GM12878 (cell line): ENCODE measurements around the gene CDK17. TPM values are rescaled to one million over a fixed set of nuclear protein-coding genes. Genes with fewer than 3 reads are reported as not detected.

Experiments
- ASH2L ChIP-seq: fragments of 300-600, 200-600 bp; sonication (generic); IDR thresholded peaks from 2 replicates; pipeline ENCODE4 v1.6.1; 2017; ENCODE audit warnings: low read depth, mild to moderate bottlenecking, borderline replicate concordance
- CBX5 ChIP-seq: sonication (generic); IDR thresholded peaks from 2 replicates; pipeline ENCODE4 v1.6.1; 2016; ENCODE audit warnings: low read depth, moderate library complexity, mild to moderate bottlenecking, inconsistent platforms
- DPF2 ChIP-seq: fragments of 450-650 bp; IDR thresholded peaks from 2 replicates; pipeline ENCODE4 v1.6.1; 2017; ENCODE audit warnings: mild to moderate bottlenecking
- RB1 ChIP-seq: fragments of 450-650 bp; formaldehyde crosslinking; IDR thresholded peaks from 2 replicates; pipeline ENCODE4 v1.6.1; 2017; ENCODE audit warnings: mild to moderate bottlenecking, borderline replicate concordance
- RBBP5 ChIP-seq: fragments of 200-600 bp; sonication (generic); conservative IDR thresholded peaks from 2 replicates; pipeline ENCODE4 v1.6.1; 2016
- RUNX3 ChIP-seq: IDR thresholded peaks from 2 replicates; pipeline ENCODE4 v1.6.1; 2012; ENCODE audit warnings: low read length, inconsistent platforms
- SIN3A ChIP-seq: IDR thresholded peaks from 2 replicates; pipeline ENCODE4 v1.6.1; 2012; ENCODE audit warnings: low read depth, low read length, improper control_type of control experiment
- SMC3 ChIP-seq: IDR thresholded peaks from 2 replicates; pipeline ENCODE4 v1.6.1; 2011; ENCODE audit warnings: low read length, improper control_type of control experiment, borderline replicate concordance
- TCF7 ChIP-seq: IDR thresholded peaks from 2 replicates; pipeline ENCODE4 v1.6.1; 2014; ENCODE audit warnings: antibody characterized with exemption, borderline replicate concordance
- WRNIP1 ChIP-seq: IDR thresholded peaks from 2 replicates; pipeline ENCODE4 v1.6.1; 2011; ENCODE audit warnings: low read depth, low read length, improper control_type of control experiment, borderline replicate concordance
- polyA plus RNA-seq, 11 experiments: library from polyadenylated mRNA; depleted of rRNA in 4 of 11; unstranded in 6 of 11; stranded (reverse) in 5 of 11; fragments of >200 nt; fragmentation: Nextera tagmentation in 4 of 11; fragmentation: Illumina TruSeq in 1 of 11; extraction: Ambion mirVana in 4 of 11; extraction: Trizol in 1 of 11; gene quantifications; 1 replicate in 1 of 11; 2 replicates in 10 of 11; pipeline versions ENCODE4 v1.2.1 to v1.2.3, GENCODE V29; 2011 to 2016; ENCODE audit warnings: inconsistent platforms in 2 of 11, missing spikeins in 2 of 11, low read depth in 1 of 11
- total RNA-seq, 4 experiments: library from RNA; depleted of rRNA in 3 of 4; stranded (reverse); fragments of >200 nt in 3 of 4; fragmentation: Illumina TruSeq in 1 of 4; extraction: Trizol in 1 of 4; gene quantifications; 2 replicates each; pipeline versions ENCODE4 v1.2.1 to v1.2.3, GENCODE V29; 2013 to 2021
- TF ChIP-seq, protein P1 (sequence below): fragments of 450-650 bp; IDR thresholded peaks from 2 replicates; pipeline ENCODE4 v1.6.1; 2017; ENCODE audit warnings: mild to moderate bottlenecking, low read depth, inconsistent platforms; ENCODE audit not compliant: poor library complexity, severe bottlenecking
- TF ChIP-seq, protein P2 (sequence below): fragments of 450-650 bp; formaldehyde crosslinking; IDR thresholded peaks from 2 replicates; pipeline ENCODE4 v1.5.0; 2022; ENCODE audit warnings: mild to moderate bottlenecking, missing genetic modification characterization

The CDK17 gene
- total and polyA plus RNA-seq, 10 of the 15 experiments (the other 5 are each of a cell fraction or from before 2014, with no cell fraction given): 5.6 to 45.6 (median 18.3) TPM

DNA sequence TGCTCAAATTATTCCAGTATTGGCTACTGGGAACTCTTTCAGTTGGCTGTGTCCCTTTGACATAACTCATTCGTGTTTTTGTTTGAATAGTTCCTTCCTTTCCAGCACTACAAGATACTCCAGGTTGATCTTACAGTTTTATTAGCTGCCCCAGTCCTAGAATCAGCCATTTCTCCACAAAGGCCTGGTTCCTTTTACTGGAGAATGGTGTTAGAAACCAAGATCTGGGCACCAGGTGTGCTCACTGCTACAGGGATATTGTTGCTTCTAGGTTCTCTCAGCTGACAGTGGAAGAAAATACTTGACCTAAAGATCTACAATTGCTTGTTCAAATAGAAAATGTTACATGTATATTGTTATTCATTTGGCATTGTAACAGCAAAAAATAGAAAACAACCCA, 21.9 kb downstream of the CDK17 start (continued):
- TF ChIP-seq, protein P1, sequence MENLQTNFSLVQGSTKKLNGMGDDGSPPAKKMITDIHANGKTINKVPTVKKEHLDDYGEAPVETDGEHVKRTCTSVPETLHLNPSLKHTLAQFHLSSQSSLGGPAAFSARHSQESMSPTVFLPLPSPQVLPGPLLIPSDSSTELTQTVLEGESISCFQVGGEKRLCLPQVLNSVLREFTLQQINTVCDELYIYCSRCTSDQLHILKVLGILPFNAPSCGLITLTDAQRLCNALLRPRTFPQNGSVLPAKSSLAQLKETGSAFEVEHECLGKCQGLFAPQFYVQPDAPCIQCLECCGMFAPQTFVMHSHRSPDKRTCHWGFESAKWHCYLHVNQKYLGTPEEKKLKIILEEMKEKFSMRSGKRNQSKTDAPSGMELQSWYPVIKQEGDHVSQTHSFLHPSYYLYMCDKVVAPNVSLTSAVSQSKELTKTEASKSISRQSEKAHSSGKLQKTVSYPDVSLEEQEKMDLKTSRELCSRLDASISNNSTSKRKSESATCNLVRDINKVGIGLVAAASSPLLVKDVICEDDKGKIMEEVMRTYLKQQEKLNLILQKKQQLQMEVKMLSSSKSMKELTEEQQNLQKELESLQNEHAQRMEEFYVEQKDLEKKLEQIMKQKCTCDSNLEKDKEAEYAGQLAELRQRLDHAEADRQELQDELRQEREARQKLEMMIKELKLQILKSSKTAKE: no peak
- TF ChIP-seq RUNX3: no peak
- no peak for TF ChIP-seq RBBP5
- no peak for TF ChIP-seq SMC3
- TF ChIP-seq DPF2: no peak
- TF ChIP-seq WRNIP1: no peak
- no peak for TF ChIP-seq CBX5
- TF ChIP-seq RB1: no peak
- TF ChIP-seq SIN3A: no peak
- no peak for TF ChIP-seq ASH2L
- no peak for TF ChIP-seq TCF7
- TF ChIP-seq, protein P2, sequence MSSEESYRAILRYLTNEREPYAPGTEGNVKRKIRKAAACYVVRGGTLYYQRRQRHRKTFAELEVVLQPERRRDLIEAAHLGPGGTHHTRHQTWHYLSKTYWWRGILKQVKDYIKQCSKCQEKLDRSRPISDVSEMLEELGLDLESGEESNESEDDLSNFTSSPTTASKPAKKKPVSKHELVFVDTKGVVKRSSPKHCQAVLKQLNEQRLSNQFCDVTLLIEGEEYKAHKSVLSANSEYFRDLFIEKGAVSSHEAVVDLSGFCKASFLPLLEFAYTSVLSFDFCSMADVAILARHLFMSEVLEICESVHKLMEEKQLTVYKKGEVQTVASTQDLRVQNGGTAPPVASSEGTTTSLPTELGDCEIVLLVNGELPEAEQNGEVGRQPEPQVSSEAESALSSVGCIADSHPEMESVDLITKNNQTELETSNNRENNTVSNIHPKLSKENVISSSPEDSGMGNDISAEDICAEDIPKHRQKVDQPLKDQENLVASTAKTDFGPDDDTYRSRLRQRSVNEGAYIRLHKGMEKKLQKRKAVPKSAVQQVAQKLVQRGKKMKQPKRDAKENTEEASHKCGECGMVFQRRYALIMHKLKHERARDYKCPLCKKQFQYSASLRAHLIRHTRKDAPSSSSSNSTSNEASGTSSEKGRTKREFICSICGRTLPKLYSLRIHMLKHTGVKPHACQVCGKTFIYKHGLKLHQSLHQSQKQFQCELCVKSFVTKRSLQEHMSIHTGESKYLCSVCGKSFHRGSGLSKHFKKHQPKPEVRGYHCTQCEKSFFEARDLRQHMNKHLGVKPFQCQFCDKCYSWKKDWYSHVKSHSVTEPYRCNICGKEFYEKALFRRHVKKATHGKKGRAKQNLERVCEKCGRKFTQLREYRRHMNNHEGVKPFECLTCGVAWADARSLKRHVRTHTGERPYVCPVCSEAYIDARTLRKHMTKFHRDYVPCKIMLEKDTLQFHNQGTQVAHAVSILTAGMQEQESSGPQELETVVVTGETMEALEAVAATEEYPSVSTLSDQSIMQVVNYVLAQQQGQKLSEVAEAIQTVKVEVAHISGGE: no peak
